Skin of body (tissue), 2 donors: ENCODE data around the gene AMOTL2. TPM values are rescaled to one million over a fixed set of nuclear protein-coding genes. Genes with fewer than 3 reads are reported as not detected.
A peak's percentile ranks its signal among the peaks of the same experiment; 100 is the strongest.

Experiments used
- DNase-seq: peaks from one replicate; lab custom pipeline; 2025; lab: John Stamatoyannopoulos, UW
- total RNA-seq: library from RNA; depleted of rRNA; stranded (reverse); fragments of >200 nt; gene quantifications from one replicate; pipeline ENCODE4 v1.2.3, GENCODE V29; 2014

AMOTL2 gene
- total RNA-seq, 1 donor from 2014 or later: 46.8 TPM

- DNase-seq: no peak
Measured at GRCh38 chr3:134336587-134336986, 37.7 kb downstream of the AMOTL2 start.

- no peak for DNase-seq
Measured at GRCh38 chr3:134334901-134335280, 39.4 kb downstream of the AMOTL2 start.

DNA sequence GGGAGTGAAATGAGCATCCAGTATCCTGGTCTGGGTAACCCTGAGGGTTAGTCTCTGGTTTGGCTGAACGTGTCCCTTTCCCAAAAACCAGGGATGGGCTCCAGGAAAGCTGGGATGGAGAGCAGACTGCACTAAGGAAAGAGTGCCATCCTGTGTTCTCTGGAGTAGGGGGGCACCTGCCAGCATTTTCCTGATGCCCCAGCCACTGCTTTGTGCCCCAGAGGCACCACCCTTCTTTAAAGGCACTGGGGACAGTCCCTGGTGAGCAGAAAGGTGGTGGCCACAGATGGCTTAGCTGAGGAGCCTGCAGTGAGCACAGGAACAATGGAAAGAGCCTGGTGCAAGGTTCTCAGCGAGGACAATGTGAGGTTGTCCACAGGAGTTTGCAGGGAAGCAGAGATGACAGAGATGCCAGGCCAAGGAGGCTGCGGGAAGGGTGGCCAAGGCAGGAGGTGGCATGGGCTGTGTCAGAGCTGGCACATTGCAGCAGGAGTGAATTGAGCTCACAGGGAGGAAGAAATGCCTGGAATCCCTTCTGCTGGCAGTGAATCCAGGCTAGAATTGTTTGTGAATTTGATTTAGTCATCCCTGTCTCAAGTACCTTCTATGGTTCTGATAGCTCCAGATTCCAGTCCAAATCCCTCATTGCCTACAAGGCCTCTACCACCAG, 39.9 kb downstream of the AMOTL2 start:
- no peak for DNase-seq

- DNase-seq: no peak
Measured at GRCh38 chr3:134333522-134334181, 40.6 kb downstream of the AMOTL2 start.

DNA sequence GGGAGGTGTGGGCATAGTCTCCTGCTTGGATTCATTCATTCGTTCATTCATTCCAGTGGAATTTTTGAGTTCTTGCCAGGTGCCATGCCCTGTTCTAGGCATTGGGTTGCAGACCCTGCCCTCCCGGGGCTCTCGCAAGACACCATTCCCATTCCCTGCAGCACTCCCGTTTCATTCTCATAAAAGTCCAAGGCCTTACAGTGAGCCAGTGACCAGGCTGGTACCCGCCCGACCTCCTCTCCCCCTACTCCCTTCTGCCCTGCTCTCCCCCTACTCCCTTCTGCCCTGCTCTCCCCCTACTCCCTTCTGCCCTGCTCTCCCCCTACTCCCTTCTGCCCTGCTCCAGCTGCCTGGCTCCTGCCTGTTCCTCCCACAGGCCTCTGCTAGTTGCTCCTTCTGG, 41.9 kb downstream of the AMOTL2 start:
- DNase-seq: no peak

DNA sequence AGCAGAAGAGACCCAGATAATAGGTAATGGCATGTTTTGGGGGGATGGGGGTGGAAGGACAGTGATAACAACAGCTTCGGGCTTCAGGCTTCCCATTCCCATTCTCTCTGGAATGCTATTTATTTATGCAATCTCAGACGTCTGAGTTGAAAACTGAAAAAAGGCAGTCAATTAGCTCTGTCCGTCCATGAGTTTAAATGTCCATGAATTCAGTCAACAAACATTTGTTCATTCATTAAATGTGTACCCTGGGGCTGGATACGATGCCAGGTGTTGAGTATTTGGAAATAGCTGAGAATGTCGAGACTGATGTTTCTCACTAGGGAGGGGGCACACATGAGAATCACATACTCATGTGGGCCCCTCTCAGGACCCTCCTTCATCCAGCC, 42.4 kb downstream of the AMOTL2 start:
- no peak for DNase-seq

DNA sequence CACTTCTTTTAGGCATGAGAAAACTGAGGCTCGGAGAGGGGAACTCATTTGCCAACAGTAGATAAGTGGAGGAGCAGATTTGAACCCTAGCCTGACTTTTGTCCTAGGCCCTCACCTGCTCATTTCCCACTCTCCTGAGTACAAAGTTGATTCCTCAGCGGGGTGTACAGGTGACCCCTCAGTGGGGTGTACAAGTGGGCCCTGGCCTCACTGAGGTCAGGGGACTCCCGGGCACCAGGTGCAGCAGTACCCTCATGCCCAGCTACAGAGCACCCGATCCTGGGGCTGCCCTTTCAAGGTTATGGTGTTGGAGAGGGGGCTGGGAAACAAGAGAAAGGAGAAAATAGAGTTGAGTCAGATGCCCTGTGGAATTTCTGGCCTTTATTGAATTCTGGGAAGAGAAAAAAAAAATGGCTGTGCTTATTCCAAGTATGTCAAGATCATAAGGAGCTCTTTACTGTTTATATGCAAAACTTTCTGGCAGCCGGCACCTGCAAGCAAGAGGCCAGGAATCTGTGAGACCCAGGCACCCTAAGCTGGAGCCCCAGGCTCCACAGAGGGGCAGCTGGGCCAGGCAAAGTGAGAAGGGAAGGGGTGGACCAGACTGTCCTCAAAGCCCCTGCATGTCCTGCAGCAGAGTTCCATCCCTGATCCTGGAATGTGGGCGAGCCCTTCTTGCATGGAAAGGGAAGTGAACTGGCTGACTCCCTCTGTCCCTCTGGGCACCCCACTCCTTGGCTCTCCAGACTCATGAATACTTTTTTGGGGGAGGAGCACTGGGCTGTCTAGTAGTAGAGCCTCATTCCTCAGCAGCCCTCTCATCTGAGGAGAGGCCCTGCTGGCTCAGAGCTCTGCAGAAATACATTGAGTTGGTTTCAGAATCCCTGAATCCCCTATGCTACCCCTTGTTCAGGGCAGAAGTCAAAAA, 43.1 kb downstream of the AMOTL2 start:
- DNase-seq: peak; percentile 86

GRCh38 chr3:134328846-134329245, 45.4 kb downstream of the AMOTL2 start:
- no peak for DNase-seq

- DNase-seq: no peak
Measured at GRCh38 chr3:134328147-134328591, 46.1 kb downstream of the AMOTL2 start.

DNA sequence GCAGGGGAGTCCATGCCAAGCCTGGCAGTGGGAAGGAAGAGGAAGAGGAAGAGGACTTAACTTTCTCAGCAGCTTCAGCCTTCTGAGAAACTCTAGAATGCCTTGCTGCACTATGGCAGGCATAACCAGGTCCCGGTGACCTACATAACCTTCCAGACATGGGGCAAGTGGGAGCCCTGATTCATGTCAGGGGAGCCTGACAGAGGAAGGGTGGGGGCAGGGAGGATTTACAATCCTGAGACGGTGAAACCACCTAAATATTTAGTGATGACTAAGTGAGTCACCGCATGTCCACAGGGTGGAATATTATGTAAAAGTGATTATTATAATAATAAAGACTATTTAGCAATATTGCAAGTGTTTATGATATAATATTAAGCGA, 46.7 kb downstream of the AMOTL2 start:
- DNase-seq: no peak

DNA sequence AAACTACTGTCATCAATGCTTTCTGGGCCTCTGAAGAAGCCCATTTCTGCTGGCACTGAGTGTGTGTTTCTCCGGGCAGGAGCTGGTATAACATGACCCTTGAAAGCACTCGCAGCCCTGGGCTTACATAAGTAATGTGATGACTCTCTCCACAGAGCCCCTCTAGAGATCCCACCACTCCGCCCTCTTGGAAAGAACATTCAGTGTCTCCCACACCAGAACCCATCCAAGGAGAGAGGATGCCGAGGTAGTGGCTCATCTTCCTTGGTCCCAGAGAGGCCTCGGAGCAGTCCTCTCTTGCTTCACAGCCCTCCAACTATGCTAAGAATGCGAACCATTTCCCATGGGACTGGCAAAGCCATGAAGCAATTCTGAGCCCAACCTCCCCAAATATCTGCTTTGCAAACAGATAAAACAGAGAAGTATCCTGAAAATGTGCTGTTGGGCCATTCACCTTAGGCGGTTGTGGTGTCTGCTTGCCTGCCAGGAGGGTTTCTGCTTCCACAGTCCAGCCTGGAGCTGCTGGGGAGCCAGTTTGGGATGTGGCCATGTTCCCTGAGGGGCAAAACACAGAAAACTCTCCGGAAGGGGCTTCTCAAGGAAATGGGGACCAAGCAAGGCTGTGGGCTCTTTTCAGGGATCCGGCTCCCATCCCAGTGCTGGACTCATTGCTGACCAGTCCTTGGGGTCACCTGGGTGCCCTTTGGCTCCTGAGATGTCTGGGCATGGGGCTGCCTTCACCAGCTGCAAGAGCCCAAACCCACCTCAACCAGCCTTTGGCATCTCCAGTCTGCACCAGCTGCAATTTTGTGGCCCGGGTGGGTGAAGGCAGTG, 47.3 kb downstream of the AMOTL2 start:
- peak; percentile 73 for DNase-seq

DNA sequence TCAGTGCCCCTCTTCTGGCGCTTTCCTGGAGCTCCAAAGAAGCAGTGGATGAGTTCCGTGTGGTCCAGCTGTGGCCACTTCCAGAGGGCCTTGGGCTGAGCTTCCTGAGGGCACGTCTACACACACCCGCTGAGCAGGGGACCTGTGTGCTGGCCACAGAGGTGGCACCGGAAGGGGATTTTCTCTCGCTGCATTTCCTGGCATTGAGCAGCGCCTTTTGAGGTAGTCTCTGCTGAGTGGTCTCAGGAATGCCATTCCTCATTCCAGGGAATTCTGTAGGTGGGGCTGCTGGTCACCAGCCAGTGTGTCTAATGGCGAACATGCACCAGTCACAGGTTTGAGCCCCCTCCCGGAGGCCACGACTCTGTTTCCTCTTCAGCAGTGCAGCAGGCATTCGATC, 48.1 kb downstream of the AMOTL2 start:
- no peak for DNase-seq

- DNase-seq: no peak
Measured at GRCh38 chr3:134325706-134326105, 48.5 kb downstream of the AMOTL2 start.

DNA sequence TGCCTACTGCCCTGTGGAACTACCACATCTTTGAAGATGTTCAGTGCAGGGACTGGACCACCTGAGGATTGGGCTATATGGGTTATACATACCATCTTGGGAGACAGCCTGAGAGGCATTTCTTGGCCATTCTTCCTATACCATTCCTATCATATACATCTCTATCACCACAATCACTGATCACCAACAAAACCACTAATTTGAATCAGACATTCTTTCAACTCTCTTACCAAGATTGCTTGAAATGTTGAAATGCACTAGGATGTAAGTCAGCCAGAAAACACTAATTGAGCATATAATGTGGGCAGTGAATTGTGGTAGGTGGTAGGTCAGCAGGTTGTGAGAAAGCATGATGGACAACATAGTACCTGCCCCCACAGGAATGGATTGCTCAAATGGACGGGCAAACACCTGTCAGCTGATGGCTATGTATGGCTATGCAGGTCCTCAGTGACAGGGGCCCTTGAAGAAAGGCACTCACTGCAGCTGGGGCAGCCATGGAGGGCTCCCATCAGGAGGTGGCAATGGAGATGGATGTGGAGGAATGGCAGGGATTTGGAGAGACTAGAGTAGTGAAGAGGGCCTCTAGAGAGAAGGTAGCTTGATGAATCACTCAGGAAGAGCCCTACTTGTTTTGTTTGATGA, 49.1 kb downstream of the AMOTL2 start:
- DNase-seq: no peak

DNA sequence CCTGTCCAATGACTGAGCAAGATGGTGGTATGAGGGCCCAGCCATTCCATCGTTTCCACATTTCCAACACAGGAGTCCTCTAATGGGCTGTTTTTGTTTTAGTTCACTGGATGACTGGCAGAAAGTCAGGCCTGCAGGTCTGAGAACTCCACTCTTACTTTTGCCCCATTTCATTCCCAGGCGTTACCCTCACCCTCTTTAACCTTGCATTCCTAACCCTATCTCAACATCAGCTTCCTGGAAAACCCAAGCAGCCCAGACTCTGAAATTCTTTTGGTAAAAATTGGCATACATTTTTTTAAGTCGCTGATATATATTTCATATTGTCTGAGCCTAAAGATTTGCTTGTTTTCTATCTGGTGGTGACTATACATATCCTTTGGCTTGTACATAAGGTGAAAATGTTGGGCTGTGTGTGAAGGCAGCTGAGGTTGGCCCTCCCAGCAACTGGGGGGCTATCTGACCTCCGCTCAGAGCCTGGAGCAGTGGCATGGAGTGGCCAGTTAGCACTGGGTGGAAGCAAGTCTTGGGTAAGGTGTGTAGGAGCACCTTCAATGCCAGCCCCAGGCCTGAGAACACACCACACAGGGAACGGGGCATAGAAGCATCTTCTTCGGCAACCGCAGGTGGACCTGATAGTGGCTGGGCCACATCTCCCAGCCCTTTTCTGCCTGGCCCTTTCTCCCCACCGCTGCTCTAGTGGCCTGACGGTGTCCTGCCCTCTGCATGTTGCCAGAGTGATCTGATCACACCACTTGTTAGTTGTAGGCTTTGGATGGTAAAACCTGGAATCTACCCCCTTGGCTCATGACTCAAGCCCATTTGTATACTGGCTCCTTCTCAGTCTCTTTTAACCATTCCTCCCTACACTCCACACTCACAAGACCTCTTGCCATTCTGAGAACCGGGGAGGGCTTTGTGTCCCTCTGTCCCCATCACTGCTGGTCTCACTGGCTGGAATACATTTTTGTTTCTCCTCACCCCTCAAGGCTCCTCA, 50.0 kb downstream of the AMOTL2 start:
- no peak for DNase-seq

- no peak for DNase-seq
Measured at GRCh38 chr3:134322286-134322685, 52.0 kb downstream of the AMOTL2 start.

GRCh38 chr3:134320749-134321148, 53.5 kb downstream of the AMOTL2 start:
- no peak for DNase-seq

DNA sequence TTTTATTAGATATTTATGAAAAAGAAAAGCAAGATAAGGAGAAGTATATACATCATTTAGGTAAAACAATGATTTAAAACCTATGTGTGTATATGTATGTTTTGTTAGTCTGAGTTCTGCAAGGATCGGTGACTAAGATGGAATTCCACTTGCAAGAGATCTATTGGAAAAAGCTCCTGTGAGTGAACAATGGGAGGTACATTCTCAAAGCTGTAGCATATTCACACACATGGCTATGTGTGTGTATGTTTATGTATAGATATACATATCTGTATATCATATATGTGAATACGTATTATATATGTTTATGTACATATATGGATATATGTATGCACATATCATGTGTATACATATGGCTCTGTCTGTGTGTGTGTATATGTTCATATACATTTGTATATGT, 54.3 kb downstream of the AMOTL2 start:
- DNase-seq: no peak

DNA sequence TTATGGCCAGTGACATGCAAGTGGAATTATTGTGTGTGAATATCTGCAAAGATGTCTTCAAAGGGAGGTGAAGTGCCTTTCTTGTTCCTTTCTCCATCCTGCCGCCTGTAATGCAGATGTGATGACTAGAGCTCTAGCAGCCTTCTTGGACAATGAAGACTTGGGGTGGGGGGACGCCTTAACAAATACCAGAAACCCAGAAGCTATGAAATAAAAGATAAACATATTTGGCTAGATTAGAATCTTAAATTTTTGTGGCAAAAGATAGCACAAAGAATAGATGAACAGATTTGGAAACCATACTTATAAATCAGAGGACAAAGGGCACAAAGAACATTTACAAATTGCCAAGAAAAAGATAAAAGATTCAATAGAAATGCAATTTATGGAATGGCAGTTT, 56.1 kb downstream of the AMOTL2 start:
- no peak for DNase-seq
